HG03045 (cell line): ENCODE results near the gene PSMA5.
"Not testable (repeated sequence)": the region's sequence is repeated elsewhere in the genome, so short reads cannot be mapped to it uniquely, and the experiment has no call there.

ENCODE experiments used
- ATAC-seq: cut with Tn5 transposase; IDR thresholded peaks from one replicate; pipeline ENCODE4 v1.9.1; 2021; ENCODE audit warnings: mild to moderate bottlenecking, moderate library complexity; ENCODE audit not compliant: unreplicated experiment

PSMA5 gene

GRCh38 chr1:109426281-109427170 lies at the start of gene PSMA5:
Gene PSMA5 (minus strand): TSS chr1:109426448. CDS start chr1:109426330, 118 bp downstream.
- peak; percentile 99 for ATAC-seq

GRCh38 chr1:109475261-109475660 lies 49.0 kb upstream of the PSMA5 start:
- ATAC-seq: no peak

- ATAC-seq: no peak
These were observed 48.4 kb upstream of the PSMA5 start for GRCh38 chr1:109474697-109475096.

- not testable (repeated sequence) for ATAC-seq
These were observed 47.2 kb upstream of the PSMA5 start for GRCh38 chr1:109473284-109474057.

- ATAC-seq: no peak
These were observed 46.5 kb upstream of the PSMA5 start for GRCh38 chr1:109472779-109473178.

GRCh38 chr1:109470245-109470644 lies 44.0 kb upstream of the PSMA5 start:
- no peak for ATAC-seq

GRCh38 chr1:109468903-109469302 lies 42.7 kb upstream of the PSMA5 start:
- no peak for ATAC-seq

GRCh38 chr1:109468061-109468460 lies 41.8 kb upstream of the PSMA5 start:
- no peak for ATAC-seq

GRCh38 chr1:109467301-109467777 lies 41.1 kb upstream of the PSMA5 start:
- ATAC-seq: no peak

- ATAC-seq: no peak
These were observed 40.4 kb upstream of the PSMA5 start, which contains the start of gene SYPL2 for GRCh38 chr1:109466452-109467300. Gene SYPL2 (plus strand): TSS chr1:109466546. CDS start chr1:109466844, 298 bp downstream.

- no peak for ATAC-seq
These were observed 39.8 kb upstream of the PSMA5 start for GRCh38 chr1:109466125-109466451.

- ATAC-seq: no peak
These were observed 31.6 kb upstream of the PSMA5 start for GRCh38 chr1:109457819-109458218.

GRCh38 chr1:109454497-109455133 lies 28.4 kb upstream of the PSMA5 start:
- no peak for ATAC-seq

GRCh38 chr1:109447524-109447923 lies 21.3 kb upstream of the PSMA5 start:
- no peak for ATAC-seq

- ATAC-seq: not testable (repeated sequence)
These were observed 19.9 kb upstream of the PSMA5 start for GRCh38 chr1:109445949-109446695.

- ATAC-seq: no peak
These were observed 18.1 kb upstream of the PSMA5 start for GRCh38 chr1:109444346-109444745.

- ATAC-seq: no peak
These were observed 17.2 kb upstream of the PSMA5 start for GRCh38 chr1:109443476-109443875.

GRCh38 chr1:109441069-109441468 lies 14.8 kb upstream of the PSMA5 start:
- no peak for ATAC-seq

- ATAC-seq: no peak
These were observed 12.6 kb upstream of the PSMA5 start for GRCh38 chr1:109438798-109439297.
